SIG-M5 (cell line): ENCODE measurements around the gene KCNMA1.
"Not testable (repeated sequence)": the region's sequence is repeated elsewhere in the genome, so short reads cannot be mapped to it uniquely, and the experiment has no call there.

Source experiments
- DNase-seq: peaks from one replicate; lab custom pipeline; 2025; lab: John Stamatoyannopoulos, UW

Gene KCNMA1

GRCh38 chr10:77391605-77392235 lies 245.9 kb downstream of the KCNMA1 start:
- DNase-seq, result no peak

- no peak for DNase-seq
Observed at GRCh38 chr10:77390481-77390891, 247.1 kb downstream of the KCNMA1 start.

- DNase-seq, result no peak
Observed at GRCh38 chr10:77388571-77389100, 249.0 kb downstream of the KCNMA1 start.

- not testable (repeated sequence) for DNase-seq
Observed at GRCh38 chr10:77387701-77388100, 249.9 kb downstream of the KCNMA1 start.

GRCh38 chr10:77387247-77387646 lies 250.4 kb downstream of the KCNMA1 start:
- no peak for DNase-seq

GRCh38 chr10:77386838-77387237 lies 250.8 kb downstream of the KCNMA1 start:
- no peak for DNase-seq

- DNase-seq, result no peak
Observed at GRCh38 chr10:77386365-77386764, 251.2 kb downstream of the KCNMA1 start.

GRCh38 chr10:77385315-77385714 lies 252.3 kb downstream of the KCNMA1 start:
- no peak for DNase-seq

- no peak for DNase-seq
Observed at GRCh38 chr10:77383861-77384553, 253.6 kb downstream of the KCNMA1 start.

GRCh38 chr10:77381750-77382149 lies 255.9 kb downstream of the KCNMA1 start:
- DNase-seq, result no peak

GRCh38 chr10:77380723-77381122 lies 256.9 kb downstream of the KCNMA1 start:
- DNase-seq, result no peak

- no peak for DNase-seq
Observed at GRCh38 chr10:77380191-77380590, 257.4 kb downstream of the KCNMA1 start.

- no peak for DNase-seq
Observed at GRCh38 chr10:77378366-77379349, 258.9 kb downstream of the KCNMA1 start.

GRCh38 chr10:77377678-77378352 lies 259.8 kb downstream of the KCNMA1 start:
- no peak for DNase-seq

- no peak for DNase-seq
Observed at GRCh38 chr10:77377034-77377433, 260.6 kb downstream of the KCNMA1 start.

- no peak for DNase-seq
Observed at GRCh38 chr10:77374189-77374656, 263.4 kb downstream of the KCNMA1 start.

GRCh38 chr10:77371848-77372799 lies 265.5 kb downstream of the KCNMA1 start:
- DNase-seq, result no peak

- DNase-seq, result no peak
Observed at GRCh38 chr10:77371421-77371820, 266.2 kb downstream of the KCNMA1 start.

- DNase-seq, result no peak
Observed at GRCh38 chr10:77368006-77368405, 269.6 kb downstream of the KCNMA1 start.

- DNase-seq, result no peak
Observed at GRCh38 chr10:77363210-77363609, 274.4 kb downstream of the KCNMA1 start.
